Stimulated activated naive CD4-positive, alpha-beta T cell treated with Interleukin-2 at 50 U/mL for 16 hours (primary cell): Measurements from ENCODE around the gene C10orf95.

Experiments
- DNase-seq: peaks from one replicate; lab custom pipeline; 2025; lab: John Stamatoyannopoulos, UW

The C10orf95 gene

GRCh38 chr10:102434394-102435132 lies 16.8 kb downstream of the C10orf95 start:
- no peak for DNase-seq

GRCh38 chr10:102433619-102434046 lies 17.7 kb downstream of the C10orf95 start:
- no peak for DNase-seq

DNA sequence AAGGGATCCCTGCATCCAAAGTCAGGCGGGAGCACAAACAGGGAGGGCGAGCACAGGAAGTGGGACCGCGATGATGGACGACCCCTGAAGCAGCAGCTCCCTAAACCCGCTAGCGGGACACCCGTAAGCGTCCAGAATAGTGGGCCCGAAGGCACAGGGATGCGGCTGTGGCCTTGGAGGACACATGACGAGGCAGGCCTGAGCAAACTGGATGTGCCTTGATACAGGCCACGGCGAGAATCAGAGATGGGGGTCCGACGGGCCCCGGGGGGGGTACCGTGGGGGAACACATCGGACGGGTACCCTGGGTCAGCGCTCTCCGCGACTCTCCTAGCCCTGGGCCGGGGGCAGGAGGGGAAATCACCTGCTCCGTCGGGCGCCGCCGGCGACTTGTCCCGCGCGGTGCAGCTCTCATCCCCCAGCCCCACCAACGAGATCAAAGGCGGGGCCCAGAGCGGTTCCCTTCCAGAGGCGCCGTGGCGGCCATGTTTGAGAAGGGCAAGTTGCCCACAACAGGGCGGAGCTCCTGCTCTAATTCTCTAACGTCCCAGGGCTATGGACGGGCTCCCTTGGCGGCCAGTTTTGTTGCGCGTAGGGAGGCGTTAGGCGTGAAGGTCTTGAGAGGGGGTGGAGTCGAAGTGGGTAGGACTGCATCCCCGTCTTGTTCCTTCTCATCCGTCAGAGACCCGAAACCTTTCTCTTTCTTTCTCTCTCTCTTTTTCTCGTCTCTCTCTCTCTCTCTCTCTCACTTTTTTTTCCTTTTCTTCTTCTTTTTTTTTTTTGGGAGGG lies 19.0 kb downstream of the C10orf95 start, which contains the start of gene CUEDC2:
CUEDC2 (minus strand) TSS at position 413 of the 789 bp plus-strand sequence. CDS start 7,386 bp downstream, outside the sequence.
- DNase-seq: peak; percentile 93

- no peak for DNase-seq
Measured at GRCh38 chr10:102431452-102432124, 19.8 kb downstream of the C10orf95 start.

DNA sequence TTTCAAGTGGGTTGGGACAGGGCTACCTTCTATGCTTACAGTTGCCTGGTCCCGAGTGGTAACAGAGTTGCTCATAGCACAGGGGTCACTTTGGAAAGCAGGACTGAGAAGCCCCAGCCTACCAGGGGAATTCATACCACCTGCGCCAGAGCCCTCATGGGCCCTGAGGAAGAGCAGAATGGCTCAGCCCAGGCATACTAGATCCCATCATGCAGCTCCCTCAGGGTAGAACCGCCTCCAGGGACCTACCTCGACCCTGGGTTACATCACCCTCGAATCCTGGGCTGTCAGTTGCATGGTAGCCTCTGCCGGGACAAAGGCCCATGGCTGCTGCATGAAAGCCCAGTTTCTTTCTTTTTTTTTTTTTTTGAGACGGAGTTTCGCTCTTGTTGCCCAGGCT lies 21.9 kb downstream of the C10orf95 start:
- DNase-seq: no peak

- DNase-seq: no peak
Measured at GRCh38 chr10:102426803-102427287, 24.5 kb downstream of the C10orf95 start.

GRCh38 chr10:102425444-102425843 lies 25.9 kb downstream of the C10orf95 start:
- no peak for DNase-seq

GRCh38 chr10:102424916-102425315 lies 26.4 kb downstream of the C10orf95 start:
- no peak for DNase-seq

- no peak for DNase-seq
Measured at GRCh38 chr10:102424145-102424544, 27.2 kb downstream of the C10orf95 start.

GRCh38 chr10:102423372-102423968 lies 27.9 kb downstream of the C10orf95 start:
- DNase-seq: no peak

GRCh38 chr10:102422545-102423129 lies 28.7 kb downstream of the C10orf95 start:
- peak; percentile 30 for DNase-seq

DNA sequence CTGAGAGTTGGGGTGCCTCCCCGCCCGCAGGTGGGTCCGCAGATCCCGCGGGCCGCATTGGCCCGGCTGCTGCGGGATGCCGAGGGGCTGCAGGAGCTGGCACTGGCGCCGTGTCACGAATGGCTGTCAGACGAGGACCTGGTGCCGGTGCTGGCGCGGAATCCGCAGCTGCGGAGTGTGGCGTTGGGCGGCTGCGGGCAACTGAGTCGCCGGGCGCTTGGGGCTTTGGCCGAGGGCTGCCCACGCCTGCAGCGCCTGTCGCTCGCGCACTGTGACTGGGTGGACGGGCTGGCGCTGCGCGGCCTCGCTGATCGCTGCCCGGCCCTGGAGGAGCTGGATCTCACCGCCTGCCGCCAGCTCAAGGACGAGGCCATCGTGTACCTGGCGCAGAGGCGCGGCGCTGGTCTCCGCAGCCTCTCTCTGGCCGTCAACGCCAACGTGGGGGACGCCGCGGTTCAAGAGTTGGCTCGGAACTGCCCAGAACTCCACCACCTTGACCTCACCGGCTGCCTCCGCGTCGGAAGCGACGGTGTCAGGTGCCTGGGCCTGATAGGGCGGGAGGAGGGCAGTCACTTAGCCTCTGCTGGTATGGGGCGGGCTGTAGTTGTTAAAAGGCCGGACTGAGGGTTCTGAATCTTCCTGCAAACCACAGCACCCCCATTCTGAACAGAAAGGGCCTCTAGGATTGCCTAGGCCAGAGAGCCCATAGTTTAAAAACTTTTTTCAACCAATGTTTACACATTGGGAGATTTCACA lies 29.4 kb downstream of the C10orf95 start:
- DNase-seq: peak; percentile 35

DNA sequence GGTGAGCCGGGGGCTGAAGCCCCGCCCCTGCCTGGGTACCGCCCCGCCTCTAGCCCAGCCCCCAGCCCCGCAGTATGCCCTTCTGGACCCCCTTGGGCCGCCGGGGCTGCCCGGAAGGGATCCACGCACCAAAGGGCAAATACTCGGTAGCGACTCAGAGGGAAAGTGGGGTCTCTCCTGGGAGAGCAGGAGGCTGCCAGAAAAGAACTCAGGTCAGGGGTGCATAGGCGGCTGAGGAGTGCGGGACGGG lies 29.9 kb downstream of the C10orf95 start:
- no peak for DNase-seq

GRCh38 chr10:102420714-102421506 lies 30.4 kb downstream of the C10orf95 start, which contains the start of gene FBXL15:
Gene FBXL15, plus strand, starts transcription at chr10:102420836. Its CDS starts 294 bp downstream, at chr10:102421130.
- peak; percentile 90 for DNase-seq

DNA sequence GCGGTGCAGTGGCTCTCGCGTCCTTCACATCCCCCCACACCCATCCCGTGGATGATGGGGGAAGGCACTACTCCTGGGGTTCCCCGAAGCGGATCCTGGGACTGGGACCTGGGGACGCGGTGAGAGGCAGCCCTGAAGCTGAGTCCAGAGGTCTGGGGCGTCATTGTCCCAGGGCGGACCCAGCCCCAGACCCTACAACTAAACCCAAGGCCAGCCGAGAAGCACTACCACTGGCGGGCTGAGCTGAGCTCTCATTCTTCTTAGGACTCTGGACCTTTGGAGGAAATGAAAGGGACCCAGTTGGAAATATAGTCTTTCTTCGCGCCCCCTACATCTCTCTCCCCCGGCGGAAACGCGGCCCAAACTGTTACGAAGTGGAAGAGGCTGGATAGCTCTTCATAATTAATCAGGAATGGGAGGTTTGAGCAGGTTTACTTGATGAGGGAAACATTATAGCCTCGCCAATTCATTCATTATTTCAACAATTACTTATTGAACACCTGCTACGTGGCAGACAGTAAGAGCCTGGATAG lies 31.1 kb downstream of the C10orf95 start:
- DNase-seq: no peak

DNA sequence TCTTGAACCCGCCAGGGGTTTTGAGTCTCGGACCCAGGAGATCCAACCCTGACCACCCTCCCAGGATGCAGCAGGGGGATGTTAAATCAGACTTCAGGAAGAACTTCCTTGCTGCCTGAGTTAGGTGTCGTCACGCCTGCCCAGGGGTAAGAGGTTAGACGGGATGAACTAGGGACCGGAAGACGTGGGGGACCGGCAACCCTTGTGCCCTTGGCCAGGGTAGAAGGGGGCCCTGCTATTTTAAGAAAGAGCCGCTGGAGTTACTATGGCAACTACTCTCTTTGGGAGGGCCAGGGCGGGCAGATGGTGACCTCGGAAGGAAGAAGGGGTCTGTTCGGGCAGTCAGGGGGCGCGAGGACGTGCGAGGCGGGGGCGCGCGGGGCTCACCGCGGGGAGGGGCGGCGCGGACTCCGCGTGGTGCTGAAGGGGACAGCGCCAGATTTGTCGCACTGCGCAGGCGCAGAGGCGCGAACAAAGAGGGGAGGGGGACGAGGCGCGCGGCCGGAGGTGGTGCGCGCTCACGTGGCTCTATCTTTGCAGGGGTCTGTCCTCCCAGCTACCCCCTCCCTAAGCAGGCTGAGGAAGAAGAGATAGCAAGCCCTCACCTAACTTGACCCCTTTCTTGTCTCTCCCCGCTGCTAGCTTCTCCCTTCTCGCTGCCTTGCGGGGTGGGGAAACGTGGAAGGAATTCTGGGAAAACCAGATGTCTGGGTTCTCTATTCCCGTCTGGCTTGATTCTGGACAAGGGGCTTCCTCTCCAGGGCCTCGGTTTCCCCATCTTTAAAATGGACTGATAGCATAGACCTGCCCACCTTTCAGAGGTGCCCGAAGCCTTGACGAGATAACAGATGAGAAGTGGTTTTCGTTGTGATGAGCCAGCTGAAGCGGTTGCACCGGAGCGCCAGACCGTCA lies 31.8 kb downstream of the C10orf95 start:
- DNase-seq: peak; percentile 58

GRCh38 chr10:102418622-102419268 lies 32.6 kb downstream of the C10orf95 start, which contains the start of gene PSD:
Gene PSD, minus strand, starts transcription at chr10:102418785. Its CDS starts 1,747 bp downstream, at chr10:102417038.
- no peak for DNase-seq

GRCh38 chr10:102416695-102417094 lies 34.6 kb downstream of the C10orf95 start:
- no peak for DNase-seq
